HG02870 (cell line): ENCODE measurements around the gene ITGB5.
A peak's percentile ranks its signal among the peaks of the same experiment; 100 is the strongest.
"Not testable (repeated sequence)": the region's sequence is repeated elsewhere in the genome, so short reads cannot be mapped to it uniquely, and the experiment has no call there.

Experiments
- ATAC-seq: cut with Tn5 transposase; IDR thresholded peaks from one replicate; pipeline ENCODE4 v1.9.1; 2021; ENCODE audit warnings: mild to moderate bottlenecking, moderate library complexity; ENCODE audit not compliant: unreplicated experiment

ITGB5 gene

DNA sequence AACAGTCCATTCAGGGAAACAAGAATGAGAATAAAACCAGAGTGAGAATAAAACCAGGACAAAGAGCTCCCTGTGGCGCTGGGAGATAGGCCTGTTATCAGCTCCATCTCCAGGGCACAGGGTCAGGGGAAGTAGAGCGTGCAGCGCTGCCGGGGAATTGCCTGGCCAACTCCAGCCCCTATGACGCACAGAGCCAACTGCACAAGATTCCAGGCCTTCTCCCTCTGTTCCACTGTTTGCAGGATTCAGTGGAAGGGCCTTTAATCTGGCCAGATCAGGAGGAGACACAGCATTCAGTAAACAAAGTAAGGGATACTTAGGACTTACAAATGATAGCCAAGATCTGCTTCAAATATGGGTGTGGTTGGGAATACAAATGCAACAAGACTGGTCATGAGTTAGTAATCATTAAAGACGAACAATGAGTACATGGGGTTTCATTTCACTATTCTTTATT lies 49.4 kb downstream of the ITGB5 start:
- ATAC-seq, result no peak

DNA sequence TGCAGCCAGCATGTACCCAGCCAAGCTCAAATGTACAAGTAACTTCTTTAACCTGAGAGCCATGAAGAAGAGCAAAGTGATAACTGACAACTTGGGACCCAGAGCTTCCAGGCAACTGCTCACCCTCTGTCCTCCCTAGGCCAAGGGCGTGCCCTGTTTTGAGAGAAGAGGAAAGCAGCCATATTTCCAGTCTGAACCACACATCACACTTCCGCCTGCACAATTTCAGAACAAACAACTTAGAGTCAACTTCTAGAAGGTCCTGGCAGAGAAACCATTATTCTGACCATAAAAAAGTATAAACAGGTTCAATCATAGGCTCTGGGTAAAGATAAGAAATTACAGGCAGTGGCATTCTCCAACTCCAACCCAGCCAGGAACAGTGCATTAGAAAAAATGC lies 50.1 kb downstream of the ITGB5 start:
- no peak for ATAC-seq

- ATAC-seq, result no peak
These were observed 50.7 kb downstream of the ITGB5 start for GRCh38 chr3:124836448-124836847.

DNA sequence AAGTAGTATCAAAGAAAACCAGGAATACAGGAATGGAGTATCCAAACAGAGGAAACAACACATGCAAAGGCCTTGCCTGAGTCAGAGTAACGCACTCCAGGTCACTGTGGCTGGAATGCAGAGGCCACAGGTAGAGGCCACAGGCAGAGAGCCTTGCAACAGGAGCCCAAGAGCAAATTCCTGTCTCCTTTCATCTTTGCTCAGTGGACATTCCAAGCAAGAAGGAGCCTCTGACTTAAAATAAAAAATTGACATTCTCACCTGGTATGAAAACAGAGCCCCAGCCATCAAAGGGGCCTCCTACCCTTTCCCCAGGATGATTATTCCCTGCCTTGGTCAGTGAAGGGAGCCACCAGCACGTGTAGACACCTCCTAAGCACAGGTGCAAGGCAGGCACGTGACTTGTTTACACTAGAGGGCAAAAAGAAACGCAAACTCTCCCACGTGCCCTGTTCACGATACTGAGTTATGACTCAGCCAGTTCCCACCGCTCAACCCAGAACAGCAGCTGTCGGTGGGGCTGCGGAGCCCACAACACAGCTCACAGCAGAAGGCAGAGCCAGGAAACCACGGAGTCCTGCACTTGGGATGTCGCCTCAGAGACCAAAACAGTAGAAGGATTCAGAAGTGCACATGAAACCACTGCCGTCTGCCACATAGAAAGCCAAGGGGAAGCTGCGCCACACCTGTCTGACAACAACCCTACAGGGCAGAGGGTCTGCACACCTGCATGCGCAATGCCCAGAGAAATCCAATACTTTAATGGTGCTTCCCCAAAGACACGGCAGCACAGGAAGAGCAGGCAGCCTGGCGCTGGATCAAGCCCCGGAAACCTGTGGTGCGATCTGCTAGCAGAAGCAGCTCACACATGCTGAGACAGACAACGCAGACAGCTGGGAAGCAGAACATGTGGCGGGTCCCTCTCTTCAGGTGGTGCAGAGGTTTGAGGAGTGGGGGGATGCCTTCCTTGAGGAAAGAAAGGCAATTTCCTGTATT lies 52.1 kb downstream of the ITGB5 start:
- ATAC-seq, result peak; percentile 93

- ATAC-seq, result no peak
These were observed 53.3 kb downstream of the ITGB5 start for GRCh38 chr3:124833710-124834332.

GRCh38 chr3:124832782-124833709 lies 54.1 kb downstream of the ITGB5 start:
- no peak for ATAC-seq

DNA sequence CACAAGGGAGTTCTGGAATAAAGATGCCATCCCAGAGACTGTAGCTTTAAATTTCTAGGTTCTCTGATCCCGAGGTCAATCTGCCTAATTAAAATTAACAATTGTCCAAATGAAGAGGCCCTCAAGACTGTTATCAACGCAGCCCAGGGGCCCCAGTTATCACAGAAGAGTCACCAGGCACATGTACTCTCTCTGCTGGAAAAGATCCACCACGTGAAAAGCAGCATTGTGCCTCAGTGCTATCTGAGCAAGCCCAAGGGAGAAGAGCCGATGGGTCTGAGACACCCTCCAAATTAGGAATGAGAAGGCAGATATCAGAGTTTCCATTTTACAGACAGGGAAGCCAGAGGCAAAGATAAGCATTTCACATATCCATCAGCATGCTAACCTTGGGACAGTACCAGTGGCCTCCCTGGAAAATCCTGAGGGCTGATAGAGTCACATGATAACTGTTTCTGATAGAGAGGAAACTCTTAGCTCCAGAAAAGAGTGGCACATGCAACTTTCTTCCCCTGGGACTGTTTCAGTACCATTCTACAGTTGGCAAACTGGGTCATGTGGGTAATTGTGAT lies 55.5 kb downstream of the ITGB5 start:
- no peak for ATAC-seq

DNA sequence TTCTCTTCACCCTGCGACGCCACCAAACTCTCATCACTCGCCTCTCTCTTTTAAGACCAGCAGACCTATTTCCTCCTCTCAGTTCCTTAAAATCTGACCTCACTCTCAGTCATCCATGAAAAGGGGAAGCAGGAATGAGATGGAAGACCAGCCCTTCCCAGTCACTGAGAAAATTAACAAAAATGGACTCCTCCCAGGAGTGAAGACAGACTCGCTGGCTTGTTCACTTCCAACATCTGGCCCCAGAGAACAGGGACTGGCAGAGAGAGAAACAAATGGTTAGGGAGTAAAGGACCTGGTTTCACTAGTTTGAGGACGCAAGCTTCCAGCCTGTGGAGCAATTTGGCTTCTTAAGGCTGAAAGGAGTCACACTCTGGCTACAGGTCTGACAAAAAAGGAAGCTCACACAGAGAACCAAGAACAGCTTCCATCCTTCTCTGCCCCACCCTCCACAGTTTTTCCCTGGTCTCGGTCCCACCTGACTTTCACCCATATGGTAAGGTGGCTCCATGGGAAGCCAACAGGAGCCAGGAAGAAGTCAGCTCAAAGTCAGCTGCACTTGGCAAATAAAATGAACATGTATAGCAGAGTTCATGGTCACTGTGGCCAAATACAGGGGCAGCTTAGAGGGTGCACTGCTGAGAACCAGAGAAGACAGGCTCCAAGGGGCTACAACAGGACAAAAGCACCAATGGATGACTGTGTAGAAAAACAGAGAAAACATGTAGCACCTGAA lies 57.2 kb downstream of the ITGB5 start:
- no peak for ATAC-seq

- ATAC-seq, result no peak
These were observed 57.9 kb downstream of the ITGB5 start for GRCh38 chr3:124829178-124829818.

- ATAC-seq, result not testable (repeated sequence)
These were observed 59.5 kb downstream of the ITGB5 start for GRCh38 chr3:124827476-124828206.

- no peak for ATAC-seq
These were observed 60.5 kb downstream of the ITGB5 start for GRCh38 chr3:124826703-124827102.

GRCh38 chr3:124824286-124824915 lies 62.8 kb downstream of the ITGB5 start:
- ATAC-seq, result no peak

DNA sequence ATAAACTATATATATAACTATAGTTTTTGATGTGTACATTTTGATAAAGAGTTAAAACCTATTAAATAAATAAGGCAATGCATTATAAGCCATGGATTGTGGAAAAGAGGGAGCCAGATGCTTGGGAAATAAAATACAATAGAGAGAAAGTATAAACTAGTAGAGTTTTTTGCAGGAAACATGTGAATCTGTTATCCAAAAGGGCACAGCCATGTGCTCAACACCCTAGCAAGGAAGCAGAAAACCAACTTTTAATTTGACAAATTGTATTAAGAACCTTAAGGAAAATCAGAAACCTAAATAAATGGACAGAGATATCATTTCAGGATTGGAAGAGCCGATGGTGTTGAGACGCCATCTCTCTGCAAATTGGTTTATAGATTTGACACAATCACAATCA lies 63.5 kb downstream of the ITGB5 start:
- ATAC-seq, result no peak

GRCh38 chr3:124823206-124823605 lies 64.0 kb downstream of the ITGB5 start:
- no peak for ATAC-seq

DNA sequence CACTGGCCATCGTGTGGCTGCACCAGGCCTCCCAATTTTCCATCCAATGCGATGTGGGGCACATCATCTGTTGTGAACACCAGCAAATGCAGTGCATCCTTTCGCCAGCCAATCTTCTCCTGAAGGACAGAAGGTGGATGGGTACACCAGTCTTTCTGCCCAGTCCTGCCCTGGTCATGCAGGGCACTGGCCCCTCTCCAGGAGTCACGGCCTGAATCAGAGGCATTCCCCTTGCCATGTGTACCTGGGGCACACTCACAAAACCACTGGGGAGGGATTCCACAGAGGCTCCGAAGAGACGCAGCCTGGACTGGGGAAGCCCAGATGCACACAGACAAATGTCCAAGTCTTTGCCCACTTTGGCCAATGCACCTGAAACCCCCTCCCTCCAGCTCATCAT lies 65.8 kb downstream of the ITGB5 start:
- ATAC-seq, result no peak

- no peak for ATAC-seq
These were observed 68.6 kb downstream of the ITGB5 start for GRCh38 chr3:124818398-124819091.

GRCh38 chr3:124817079-124817478 lies 70.1 kb downstream of the ITGB5 start:
- no peak for ATAC-seq

GRCh38 chr3:124816206-124816605 lies 71.0 kb downstream of the ITGB5 start:
- no peak for ATAC-seq
